Nephron (organoid): ENCODE results near the gene KIRREL1.
A peak's percentile ranks its signal among the peaks of the same experiment; 100 is the strongest.

ENCODE experiments used
- H3K27ac Mint-ChIP-seq, 3 experiments: 2 replicates each; pipeline ENCODE4 v1.8.0; 2020; ENCODE audit warnings: mixed read lengths in 3 of 3, mild to moderate bottlenecking in 2 of 3, moderate library complexity in 1 of 3
- H3K27me3 Mint-ChIP-seq: 2 replicates; pipeline ENCODE4 v1.8.0; 2021; ENCODE audit warnings: low read depth, mild to moderate bottlenecking, moderate library complexity, mixed read lengths
- H3K36me3 Mint-ChIP-seq: 2 replicates; pipeline ENCODE4 v1.8.0; 2020; ENCODE audit warnings: low read depth, mixed read lengths
- H3K4me1 Mint-ChIP-seq: 2 replicates; pipeline ENCODE4 v1.8.0; 2020; ENCODE audit warnings: mixed read lengths
- H3K4me3 Mint-ChIP-seq, 3 experiments: 2 replicates each; pipeline ENCODE4 v1.8.0; 2020; ENCODE audit warnings: mild to moderate bottlenecking in 3 of 3, mixed read lengths in 3 of 3, moderate library complexity in 2 of 3
- H3K9me3 Mint-ChIP-seq: 2 replicates; pipeline ENCODE4 v1.8.0; 2020; ENCODE audit warnings: mixed read lengths
- CTCF ChIP-seq, 3 experiments: fragments of 200-600 bp; sonication (generic); IDR thresholded peaks; one replicate each; pipeline ENCODE4 v1.5.0; 2021; ENCODE audit warnings: antibody characterized with exemption in 3 of 3; ENCODE audit not compliant: unreplicated experiment in 3 of 3

KIRREL1 gene

GRCh38 chr1:157975228-157975950, 18.1 kb upstream of the KIRREL1 start:
- no peak overlapping the region for H3K27ac Mint-ChIP-seq
- TF ChIP-seq CTCF (IDR thresholded peaks at IDR 0.05; ENCODE audit: unreplicated experiment in 3 of 3): no peak
- H3K36me3 Mint-ChIP-seq: no peaks in the 10 kb centered on the region
- H3K9me3 Mint-ChIP-seq: peaks cover 6% of the 10 kb centered on the region
- no peaks in the 10 kb centered on the region for H3K4me1 Mint-ChIP-seq
- H3K27me3 Mint-ChIP-seq: peaks cover 17% of the 10 kb centered on the region
- no peak overlapping the region for H3K4me3 Mint-ChIP-seq

- H3K27me3 Mint-ChIP-seq: peaks cover 17% of the 10 kb centered on the region
- no peaks in the 10 kb centered on the region for H3K4me1 Mint-ChIP-seq
- no peak overlapping the region for H3K27ac Mint-ChIP-seq
- no peak overlapping the region for H3K4me3 Mint-ChIP-seq
- no peak for TF ChIP-seq CTCF (IDR thresholded peaks at IDR 0.05; ENCODE audit: unreplicated experiment in 3 of 3)
- H3K36me3 Mint-ChIP-seq: no peaks in the 10 kb centered on the region
- peaks cover 6% of the 10 kb centered on the region for H3K9me3 Mint-ChIP-seq
These were observed 16.6 kb upstream of the KIRREL1 start for GRCh38 chr1:157976888-157977287.

- Mint-ChIP-seq H3K4me3 (no peak overlapping the region), H3K27ac (no peak overlapping the region), H3K9me3 (no peaks in the 10 kb centered on the region), H3K27me3 (peaks cover 22% of the 10 kb centered on the region), H3K36me3 (no peaks in the 10 kb centered on the region), H3K4me1 (no peaks in the 10 kb centered on the region)
- TF ChIP-seq CTCF (IDR thresholded peaks at IDR 0.05; ENCODE audit: unreplicated experiment in 3 of 3): no peak
These were observed 14.7 kb upstream of the KIRREL1 start for GRCh38 chr1:157978586-157979403.

GRCh38 chr1:157982136-157982535, 11.3 kb upstream of the KIRREL1 start:
- peak overlapping the region in 1 of 3 experiments; percentile 61 for H3K27ac Mint-ChIP-seq

GRCh38 chr1:157983787-157984186, 9.7 kb upstream of the KIRREL1 start:
- Mint-ChIP-seq H3K9me3 (no peaks in the 10 kb centered on the region), H3K36me3 (no peaks in the 10 kb centered on the region), H3K27ac (no peak overlapping the region), H3K4me3 (no peak overlapping the region), H3K27me3 (peaks cover 28% of the 10 kb centered on the region), H3K4me1 (no peaks in the 10 kb centered on the region)
- no peak for TF ChIP-seq CTCF (IDR thresholded peaks at IDR 0.05; ENCODE audit: unreplicated experiment in 3 of 3)

More at GRCh38 chr1:157982136-157982535, 11.3 kb upstream of the KIRREL1 start:
- no peaks in the 10 kb centered on the region for H3K4me1 Mint-ChIP-seq
- no peak overlapping the region for H3K4me3 Mint-ChIP-seq
- H3K27me3 Mint-ChIP-seq: peaks cover 29% of the 10 kb centered on the region
- TF ChIP-seq CTCF (IDR thresholded peaks at IDR 0.05; ENCODE audit: unreplicated experiment in 3 of 3): no peak
- no peaks in the 10 kb centered on the region for H3K36me3 Mint-ChIP-seq
- H3K9me3 Mint-ChIP-seq: no peaks in the 10 kb centered on the region
